NB4 (cell line): ENCODE measurements around the gene LACTB.

Experiments used
- DNase-seq: peaks from one replicate; pipeline ENCODE4 v3.0.0; 2010; ENCODE audit warnings: low read depth
- H3K4me3 ChIP-seq: one replicate; pipeline ENCODE4 v1.5.1; 2011; ENCODE audit warnings: mild to moderate bottlenecking, low read depth, low read length, moderate library complexity
- CTCF ChIP-seq: IDR thresholded peaks from one replicate; pipeline ENCODE4 v1.5.1; 2012; ENCODE audit warnings: low read depth, low read length
- MAX ChIP-seq: IDR thresholded peaks from 2 replicates; pipeline ENCODE4 v1.6.1; 2011; ENCODE audit warnings: low read depth, low read length
- MYC ChIP-seq: IDR thresholded peaks from 2 replicates; pipeline ENCODE4 v1.6.1; 2011; ENCODE audit warnings: low read depth, low read length
- POLR2A ChIP-seq: IDR thresholded peaks from 2 replicates; pipeline ENCODE4 v1.6.1; 2011; ENCODE audit warnings: mild to moderate bottlenecking; ENCODE audit not compliant: insufficient read length; ENCODE audit errors: extremely low read depth

The LACTB gene

GRCh38 chr15:63136742-63137141 lies 15.1 kb downstream of the LACTB start:
- DNase-seq = no peak
- H3K4me3 ChIP-seq = no peak overlapping the region
- TF ChIP-seq CTCF (no peak), MYC (no peak), POLR2A (no peak), MAX (no peak)

GRCh38 chr15:63140936-63141335 lies 19.3 kb downstream of the LACTB start:
- no peak overlapping the region for H3K4me3 ChIP-seq
- TF ChIP-seq POLR2A (no peak), MYC (no peak), CTCF (no peak), MAX (no peak)
- DNase-seq = no peak

GRCh38 chr15:63145426-63145825 lies 23.8 kb downstream of the LACTB start:
- TF ChIP-seq POLR2A = no peak
- TF ChIP-seq CTCF = no peak
- TF ChIP-seq MYC = no peak
- DNase-seq = no peak
- H3K4me3 ChIP-seq = no peak overlapping the region

- no peak overlapping the region for H3K4me3 ChIP-seq
- peak; percentile 13 for DNase-seq
- TF ChIP-seq MYC (no peak), POLR2A (no peak), MAX (no peak), CTCF (no peak)
Observed at GRCh38 chr15:63146684-63147083, 25.0 kb downstream of the LACTB start.

- no peak for DNase-seq
- TF ChIP-seq POLR2A = no peak
- no peak for TF ChIP-seq CTCF
- no peak for TF ChIP-seq MYC
- no peak for TF ChIP-seq MAX
- no peak overlapping the region for H3K4me3 ChIP-seq
Observed at GRCh38 chr15:63151665-63152064, 30.0 kb downstream of the LACTB start.

- DNase-seq = no peak
- TF ChIP-seq MAX (no peak), CTCF (no peak), POLR2A (no peak), MYC (no peak)
- peak overlapping the region; percentile 78 for H3K4me3 ChIP-seq
Observed at GRCh38 chr15:63155486-63155885, 33.8 kb downstream of the LACTB start.
